ENCODE measurements around the gene ABCA13.

GRCh38 chr7:48262606-48263310 is 91.5 kb downstream of the ABCA13 start:
- TF ChIP-seq POLR2A (IDR thresholded peaks at IDR 0.05) = no peak
- no peak for TF ChIP-seq CTCF (IDR thresholded peaks at IDR 0.05)

All from right lobe of liver (tissue), 4 donors.